SK-N-SH treated with all-trans-retinoic acid at 6 μM for 48 hours (cell line): ENCODE results near the gene PAXX.

Source experiments
- ATAC-seq: fragments of 200-7000 bp; cut with Tn5 transposase; 3 replicates; pipeline ENCODE4 v1.9.1; 2020; ENCODE audit warnings: mild to moderate bottlenecking, moderate library complexity
- ARNTL ChIP-seq: fragments of 450-650 bp; formaldehyde crosslinking; IDR thresholded peaks from 2 replicates; pipeline ENCODE4 v1.5.0; 2020; ENCODE audit warnings: low read depth, mild to moderate bottlenecking, moderate library complexity, borderline replicate concordance
- BACH2 ChIP-seq: fragments of 250-450 bp; sonication (Bioruptor Pico); IDR thresholded peaks from 2 replicates; pipeline ENCODE4 v1.9.0; 2021; ENCODE audit warnings: mild to moderate bottlenecking, borderline replicate concordance
- CSDC2 ChIP-seq: fragments of 250-450 bp; sonication (Bioruptor Pico); IDR thresholded peaks from 2 replicates; pipeline ENCODE4 v1.5.0; 2020; ENCODE audit warnings: mild to moderate bottlenecking, moderate library complexity
- ESRRG ChIP-seq: fragments of 250-450 bp; sonication (Bioruptor Pico); IDR thresholded peaks from 2 replicates; pipeline ENCODE4 v1.6.1; 2021; ENCODE audit warnings: mild to moderate bottlenecking
- GLIS3 ChIP-seq: fragments of 250-450 bp; sonication (Bioruptor Pico); IDR thresholded peaks from 2 replicates; pipeline ENCODE4 v1.5.0; 2020; ENCODE audit warnings: mild to moderate bottlenecking, moderate library complexity
- ISL1 ChIP-seq: fragments of 250-450 bp; sonication (Bioruptor Pico); IDR thresholded peaks from 2 replicates; pipeline ENCODE4 v2.1.2; 2022; ENCODE audit warnings: mild to moderate bottlenecking, moderate library complexity
- PPARA ChIP-seq: fragments of 250-450 bp; sonication (Bioruptor Pico); IDR thresholded peaks from 2 replicates; pipeline ENCODE4 v1.5.0; 2020; ENCODE audit warnings: mild to moderate bottlenecking, borderline replicate concordance
- RARB ChIP-seq: fragments of 250-450 bp; sonication (Bioruptor Pico); IDR thresholded peaks from 2 replicates; pipeline ENCODE4 v1.8.0; 2021; ENCODE audit warnings: mild to moderate bottlenecking, moderate library complexity
- SNAI2 ChIP-seq: fragments of 250-450 bp; sonication (Bioruptor Pico); IDR thresholded peaks from 2 replicates; pipeline ENCODE4 v1.5.0; 2020; ENCODE audit warnings: mild to moderate bottlenecking, moderate library complexity
- TCF4 ChIP-seq: fragments of 250-450 bp; sonication (Bioruptor Pico); IDR thresholded peaks from 2 replicates; pipeline ENCODE4 v1.8.0; 2021; ENCODE audit warnings: mild to moderate bottlenecking, moderate library complexity, borderline replicate concordance
- TSHZ2 ChIP-seq: fragments of 250-450 bp; sonication (Bioruptor Pico); IDR thresholded peaks from 2 replicates; pipeline ENCODE4 v1.5.0; 2020; ENCODE audit warnings: mild to moderate bottlenecking, moderate library complexity
- ZFP3 ChIP-seq: fragments of 250-450 bp; sonication (Bioruptor Pico); IDR thresholded peaks from 2 replicates; pipeline ENCODE4 v1.5.0; 2020; ENCODE audit warnings: mild to moderate bottlenecking, moderate library complexity
- ZNF565 ChIP-seq: fragments of 450-650 bp; formaldehyde crosslinking; conservative IDR thresholded peaks from 2 replicates; pipeline ENCODE4 v1.5.0; 2020; ENCODE audit warnings: low read depth, mild to moderate bottlenecking, moderate library complexity
- ZNF70 ChIP-seq: fragments of 450-650 bp; formaldehyde crosslinking; IDR thresholded peaks from 2 replicates; pipeline ENCODE4 v1.5.0; 2020; ENCODE audit warnings: mild to moderate bottlenecking, moderate library complexity
- TF ChIP-seq, protein P1 (sequence below): fragments of 250-450 bp; sonication (Bioruptor Pico); IDR thresholded peaks from 2 replicates; pipeline ENCODE4 v1.8.0; 2020; ENCODE audit warnings: mild to moderate bottlenecking, moderate library complexity, borderline replicate concordance
- TF ChIP-seq, protein P2 (sequence below): fragments of 250-450 bp; sonication (Bioruptor Pico); IDR thresholded peaks from 2 replicates; pipeline ENCODE4 v1.5.1; 2021; ENCODE audit warnings: mild to moderate bottlenecking, moderate library complexity
- TF ChIP-seq, protein P3 (sequence below): fragments of 250-450 bp; sonication (Bioruptor Pico); IDR thresholded peaks from 2 replicates; pipeline ENCODE4 v1.8.0; 2021; ENCODE audit warnings: low read depth, mild to moderate bottlenecking, moderate library complexity, borderline replicate concordance

Gene PAXX

DNA sequence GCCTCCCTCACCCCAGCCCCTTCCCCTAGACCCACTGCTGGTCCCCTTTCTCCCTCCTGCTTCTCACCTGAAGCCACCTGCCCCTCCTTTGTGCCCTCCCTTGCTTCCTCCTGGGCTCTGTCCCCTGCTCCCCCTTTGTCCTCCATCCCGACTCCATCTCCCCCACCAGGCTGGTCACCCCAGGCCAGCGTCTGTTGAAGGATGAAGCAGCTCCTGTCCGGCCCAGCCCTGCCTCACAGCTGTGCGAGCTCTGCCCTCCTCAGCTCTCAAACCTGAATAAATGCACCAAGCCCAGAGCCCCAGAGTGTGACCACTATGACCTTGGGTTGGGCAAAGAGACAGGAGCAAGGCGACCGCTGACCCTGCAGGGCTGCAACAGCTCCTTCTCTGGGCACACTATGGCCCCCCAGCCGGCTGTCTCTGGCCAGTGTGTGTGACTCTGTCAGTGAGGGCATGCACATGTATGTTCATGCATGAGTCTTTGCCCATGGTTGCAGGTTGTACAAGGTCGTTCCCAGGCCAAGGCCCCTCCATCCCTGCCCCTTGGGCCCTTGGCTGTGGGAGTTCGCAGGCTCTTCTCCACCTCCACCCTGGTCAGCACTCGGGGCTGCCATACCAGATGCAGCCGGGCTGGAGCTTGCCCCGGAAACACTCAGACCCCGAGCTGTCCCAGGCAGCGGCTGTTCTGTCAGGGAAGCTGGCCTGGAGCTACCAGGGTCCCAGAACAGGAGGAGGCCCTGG lies 36.9 kb upstream of the PAXX start:
- TF ChIP-seq ZFP3 (no peak), ZNF70 (CRISPR knock-in tag) (no peak), ARNTL (CRISPR knock-in tag) (no peak), ESRRG (CRISPR knock-in tag) (no peak), GLIS3 (CRISPR knock-in tag) (no peak), PPARA (no peak), BACH2 (CRISPR knock-in tag) (no peak), ZNF565 (CRISPR knock-in tag) (no peak), RARB (CRISPR knock-in tag) (no peak)
- TF ChIP-seq, protein P1, sequence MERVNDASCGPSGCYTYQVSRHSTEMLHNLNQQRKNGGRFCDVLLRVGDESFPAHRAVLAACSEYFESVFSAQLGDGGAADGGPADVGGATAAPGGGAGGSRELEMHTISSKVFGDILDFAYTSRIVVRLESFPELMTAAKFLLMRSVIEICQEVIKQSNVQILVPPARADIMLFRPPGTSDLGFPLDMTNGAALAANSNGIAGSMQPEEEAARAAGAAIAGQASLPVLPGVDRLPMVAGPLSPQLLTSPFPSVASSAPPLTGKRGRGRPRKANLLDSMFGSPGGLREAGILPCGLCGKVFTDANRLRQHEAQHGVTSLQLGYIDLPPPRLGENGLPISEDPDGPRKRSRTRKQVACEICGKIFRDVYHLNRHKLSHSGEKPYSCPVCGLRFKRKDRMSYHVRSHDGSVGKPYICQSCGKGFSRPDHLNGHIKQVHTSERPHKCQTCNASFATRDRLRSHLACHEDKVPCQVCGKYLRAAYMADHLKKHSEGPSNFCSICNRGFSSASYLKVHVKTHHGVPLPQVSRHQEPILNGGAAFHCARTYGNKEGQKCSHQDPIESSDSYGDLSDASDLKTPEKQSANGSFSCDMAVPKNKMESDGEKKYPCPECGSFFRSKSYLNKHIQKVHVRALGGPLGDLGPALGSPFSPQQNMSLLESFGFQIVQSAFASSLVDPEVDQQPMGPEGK (CRISPR knock-in tag): no peak
- TF ChIP-seq, protein P2, sequence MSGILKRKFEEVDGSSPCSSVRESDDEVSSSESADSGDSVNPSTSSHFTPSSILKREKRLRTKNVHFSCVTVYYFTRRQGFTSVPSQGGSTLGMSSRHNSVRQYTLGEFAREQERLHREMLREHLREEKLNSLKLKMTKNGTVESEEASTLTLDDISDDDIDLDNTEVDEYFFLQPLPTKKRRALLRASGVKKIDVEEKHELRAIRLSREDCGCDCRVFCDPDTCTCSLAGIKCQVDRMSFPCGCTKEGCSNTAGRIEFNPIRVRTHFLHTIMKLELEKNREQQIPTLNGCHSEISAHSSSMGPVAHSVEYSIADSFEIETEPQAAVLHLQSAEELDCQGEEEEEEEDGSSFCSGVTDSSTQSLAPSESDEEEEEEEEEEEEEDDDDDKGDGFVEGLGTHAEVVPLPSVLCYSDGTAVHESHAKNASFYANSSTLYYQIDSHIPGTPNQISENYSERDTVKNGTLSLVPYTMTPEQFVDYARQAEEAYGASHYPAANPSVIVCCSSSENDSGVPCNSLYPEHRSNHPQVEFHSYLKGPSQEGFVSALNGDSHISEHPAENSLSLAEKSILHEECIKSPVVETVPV (CRISPR knock-in tag): no peak
- TF ChIP-seq, protein P3, sequence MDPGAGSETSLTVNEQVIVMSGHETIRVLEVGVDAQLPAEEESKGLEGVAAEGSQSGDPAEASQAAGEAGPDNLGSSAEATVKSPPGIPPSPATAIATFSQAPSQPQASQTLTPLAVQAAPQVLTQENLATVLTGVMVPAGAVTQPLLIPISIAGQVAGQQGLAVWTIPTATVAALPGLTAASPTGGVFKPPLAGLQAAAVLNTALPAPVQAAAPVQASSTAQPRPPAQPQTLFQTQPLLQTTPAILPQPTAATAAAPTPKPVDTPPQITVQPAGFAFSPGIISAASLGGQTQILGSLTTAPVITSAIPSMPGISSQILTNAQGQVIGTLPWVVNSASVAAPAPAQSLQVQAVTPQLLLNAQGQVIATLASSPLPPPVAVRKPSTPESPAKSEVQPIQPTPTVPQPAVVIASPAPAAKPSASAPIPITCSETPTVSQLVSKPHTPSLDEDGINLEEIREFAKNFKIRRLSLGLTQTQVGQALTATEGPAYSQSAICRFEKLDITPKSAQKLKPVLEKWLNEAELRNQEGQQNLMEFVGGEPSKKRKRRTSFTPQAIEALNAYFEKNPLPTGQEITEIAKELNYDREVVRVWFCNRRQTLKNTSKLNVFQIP: no peak
- no peak for ATAC-seq

DNA sequence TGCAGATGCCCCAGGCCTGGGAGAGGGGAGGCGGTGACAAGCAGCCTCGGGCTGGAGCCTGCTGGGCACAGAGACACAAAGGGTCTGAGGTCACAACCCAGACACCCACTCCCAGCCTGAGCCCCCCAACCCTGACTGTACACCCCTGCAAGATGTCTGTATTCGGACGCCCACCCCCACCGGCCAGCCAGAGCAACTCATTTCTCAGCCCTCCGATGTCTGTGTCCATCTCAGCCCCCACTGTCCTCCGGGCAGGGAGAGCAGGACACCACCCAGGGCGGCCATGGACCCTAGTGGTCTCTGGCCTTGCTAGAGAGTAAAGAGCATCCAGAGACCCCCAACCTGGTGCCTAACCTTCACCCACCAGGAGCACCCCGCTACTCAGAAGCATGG lies 36.3 kb upstream of the PAXX start:
- TF ChIP-seq GLIS3 (CRISPR knock-in tag) (no peak), RARB (CRISPR knock-in tag) (no peak), ZFP3 (no peak)

GRCh38 chr9:136956604-136957003 lies 35.6 kb upstream of the PAXX start:
- ATAC-seq: no peak
- no peak for TF ChIP-seq ISL1
- TF ChIP-seq TSHZ2 (CRISPR knock-in tag): no peak
- TF ChIP-seq SNAI2 (CRISPR knock-in tag): no peak
- TF ChIP-seq ESRRG (CRISPR knock-in tag): no peak
- TF ChIP-seq CSDC2: no peak
- TF ChIP-seq, protein P3: no peak
- TF ChIP-seq PPARA: no peak
- TF ChIP-seq ZNF70 (CRISPR knock-in tag): no peak
- TF ChIP-seq, protein P2 (CRISPR knock-in tag): no peak
- TF ChIP-seq TCF4 (CRISPR knock-in tag): no peak

More for the DNA sequence above, 36.3 kb upstream of the PAXX start:
- ATAC-seq: no peak
